ENCODE data around the gene SLC17A2. TPM values are rescaled to one million over a fixed set of nuclear protein-coding genes. Genes with fewer than 3 reads are reported as not detected.

SLC17A2 gene
- polyA plus RNA-seq, 10 donors = not detected

DNA sequence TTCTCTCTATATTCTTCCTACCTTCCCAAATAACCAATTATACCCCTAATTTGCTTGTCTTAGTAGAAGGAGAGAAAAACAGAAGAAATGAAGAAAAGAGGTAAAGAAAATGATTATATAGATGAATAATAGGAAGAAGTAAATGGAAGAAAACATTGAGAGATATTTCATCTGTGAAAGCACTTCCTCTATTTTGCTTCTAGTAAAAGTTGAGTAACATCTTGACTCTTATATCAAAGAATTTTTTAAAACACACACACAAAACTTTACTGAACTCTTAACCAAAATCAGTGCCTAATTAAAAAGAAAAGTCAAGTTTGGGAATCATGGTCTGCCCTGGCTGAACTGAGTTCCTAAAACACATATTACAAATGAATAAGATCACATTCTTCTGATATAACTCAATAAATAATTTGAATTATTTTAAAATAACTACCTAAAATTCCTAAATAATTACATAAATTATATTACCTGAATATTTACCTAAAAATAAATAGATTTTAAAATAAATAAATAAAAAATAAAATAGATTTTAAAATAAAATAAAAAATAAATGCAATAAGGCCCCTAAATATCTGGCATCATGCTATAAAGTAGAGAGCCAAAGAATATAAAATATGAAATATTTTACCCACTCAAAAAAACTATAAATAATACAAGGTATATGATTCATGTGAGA lies 8.8 kb downstream of the SLC17A2 start:
- no peak for DNase-seq

- no peak for DNase-seq
Measured at GRCh38 chr6:25919657-25920056, 10.8 kb downstream of the SLC17A2 start.

DNA sequence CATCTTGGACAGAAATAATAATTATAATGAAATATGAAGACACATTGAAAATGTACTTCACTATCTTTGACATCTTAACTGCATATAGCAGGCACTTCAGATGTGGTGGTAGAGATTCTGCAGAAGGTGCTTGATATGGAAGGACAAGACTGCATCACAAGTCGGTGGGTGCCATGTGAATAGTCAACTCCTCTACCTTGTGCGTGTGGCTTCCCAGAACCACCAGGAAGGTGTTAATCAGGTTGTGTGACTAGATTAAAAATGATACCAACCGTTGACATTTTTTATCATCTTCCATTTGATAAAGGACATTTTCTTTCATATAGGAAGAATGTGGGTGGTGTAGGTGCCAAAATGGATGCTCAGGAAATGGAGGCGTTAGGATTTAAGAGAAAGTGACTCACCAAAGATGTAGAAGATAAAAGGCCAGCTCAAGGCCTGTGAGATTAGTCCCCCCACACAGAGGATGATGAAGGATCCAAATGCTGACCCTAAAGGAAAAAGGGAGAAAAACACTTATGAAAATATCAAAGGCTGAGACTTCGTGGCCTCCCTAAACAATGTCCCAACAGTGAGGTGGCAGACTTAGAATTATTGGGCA lies 12.3 kb downstream of the SLC17A2 start:
- no peak for DNase-seq

- no peak for DNase-seq
Measured at GRCh38 chr6:25916789-25917490, 13.6 kb downstream of the SLC17A2 start.

- no peak for DNase-seq
Measured at GRCh38 chr6:25916330-25916729, 14.2 kb downstream of the SLC17A2 start.

- no peak for DNase-seq
Measured at GRCh38 chr6:25913741-25914140, 16.8 kb downstream of the SLC17A2 start.

GRCh38 chr6:25911351-25911750 lies 19.1 kb downstream of the SLC17A2 start:
- no peak for DNase-seq

DNA sequence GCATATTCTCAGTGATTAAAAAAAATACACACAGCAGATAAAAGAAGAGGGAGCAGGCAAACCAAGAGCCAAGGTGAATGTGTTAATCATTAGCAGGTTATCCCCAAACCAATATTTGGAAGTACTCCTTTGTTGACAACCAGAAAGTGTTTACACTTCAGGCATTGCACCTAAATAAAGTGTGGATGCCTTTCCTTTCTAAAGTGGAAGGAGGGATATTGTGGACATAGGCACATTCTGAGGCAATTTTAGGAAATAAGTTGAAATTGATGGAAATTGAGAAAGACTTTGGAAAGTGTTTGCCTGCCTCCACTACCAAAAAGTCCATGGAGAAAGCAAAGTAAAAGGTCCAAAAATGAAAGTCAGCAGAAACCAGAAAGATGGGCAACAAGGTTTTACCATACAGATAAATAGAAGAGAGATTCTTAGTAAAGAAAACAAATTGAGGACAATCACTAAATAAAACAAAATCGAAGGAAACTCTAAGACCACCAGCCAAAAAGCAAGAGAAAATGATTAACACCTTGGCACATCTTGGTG lies 22.9 kb downstream of the SLC17A2 start:
- DNase-seq = no peak

GRCh38 chr6:25903467-25904099 lies 26.9 kb downstream of the SLC17A2 start:
- DNase-seq = no peak

GRCh38 chr6:25902071-25902470 lies 28.4 kb downstream of the SLC17A2 start:
- DNase-seq = no peak

- DNase-seq = no peak
Measured at GRCh38 chr6:25900843-25901242, 29.6 kb downstream of the SLC17A2 start.

DNA sequence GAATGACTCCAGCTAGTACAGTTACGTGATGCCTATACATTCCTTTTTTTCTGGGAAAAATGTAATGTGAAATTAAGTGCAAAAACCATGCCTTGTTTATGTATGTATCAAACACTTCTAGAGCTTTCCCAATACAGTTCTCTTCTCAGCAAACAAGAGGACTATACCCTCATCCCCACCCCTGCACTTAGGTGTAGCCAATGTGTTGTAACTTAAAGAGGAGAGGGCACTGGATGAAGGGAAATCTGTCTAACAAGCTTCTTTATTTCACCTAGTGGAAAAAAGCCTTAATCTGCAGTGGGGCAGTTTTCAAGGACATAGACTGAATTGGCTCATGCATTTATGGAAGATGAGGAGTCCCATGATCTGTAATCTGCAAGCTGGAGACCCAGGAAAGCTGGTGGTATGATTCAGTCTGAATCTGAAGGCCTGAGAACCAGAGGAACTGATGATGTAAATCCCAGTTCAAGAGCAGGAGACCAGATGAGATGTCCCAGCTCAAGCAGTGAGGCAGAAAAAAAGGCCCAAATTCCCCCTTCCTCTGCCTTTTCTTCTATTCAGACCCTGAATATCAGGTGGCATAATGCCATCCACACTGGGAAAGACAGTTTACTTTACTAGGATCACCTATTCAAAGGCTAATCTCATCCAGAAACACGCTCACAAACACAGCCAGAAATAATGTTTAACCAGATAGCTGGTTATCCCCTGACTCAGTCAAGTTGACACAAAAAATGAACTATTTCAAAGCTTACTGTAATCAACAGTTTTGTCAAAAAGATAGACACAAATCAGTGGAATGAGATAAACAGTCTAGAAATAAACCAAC lies 30.7 kb downstream of the SLC17A2 start:
- no peak for DNase-seq

DNA sequence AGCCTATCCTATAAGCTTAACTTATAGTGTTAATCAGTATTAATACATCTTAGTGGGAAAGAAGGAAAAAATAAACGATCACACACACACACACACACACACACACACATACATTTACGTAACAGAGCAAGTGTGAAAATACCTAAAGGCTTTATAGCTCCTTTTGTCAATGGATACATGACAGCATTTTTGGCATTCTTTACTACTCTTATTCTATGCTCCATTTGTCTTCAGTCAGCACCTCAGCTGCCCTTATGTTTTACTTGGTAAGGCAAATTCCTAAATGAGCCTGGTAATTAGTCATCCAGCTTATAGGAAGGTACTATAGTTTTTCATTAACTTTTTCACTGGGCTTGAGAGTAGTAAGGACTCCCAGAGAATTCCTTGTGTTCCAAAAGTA lies 31.4 kb downstream of the SLC17A2 start:
- DNase-seq = no peak

DNA sequence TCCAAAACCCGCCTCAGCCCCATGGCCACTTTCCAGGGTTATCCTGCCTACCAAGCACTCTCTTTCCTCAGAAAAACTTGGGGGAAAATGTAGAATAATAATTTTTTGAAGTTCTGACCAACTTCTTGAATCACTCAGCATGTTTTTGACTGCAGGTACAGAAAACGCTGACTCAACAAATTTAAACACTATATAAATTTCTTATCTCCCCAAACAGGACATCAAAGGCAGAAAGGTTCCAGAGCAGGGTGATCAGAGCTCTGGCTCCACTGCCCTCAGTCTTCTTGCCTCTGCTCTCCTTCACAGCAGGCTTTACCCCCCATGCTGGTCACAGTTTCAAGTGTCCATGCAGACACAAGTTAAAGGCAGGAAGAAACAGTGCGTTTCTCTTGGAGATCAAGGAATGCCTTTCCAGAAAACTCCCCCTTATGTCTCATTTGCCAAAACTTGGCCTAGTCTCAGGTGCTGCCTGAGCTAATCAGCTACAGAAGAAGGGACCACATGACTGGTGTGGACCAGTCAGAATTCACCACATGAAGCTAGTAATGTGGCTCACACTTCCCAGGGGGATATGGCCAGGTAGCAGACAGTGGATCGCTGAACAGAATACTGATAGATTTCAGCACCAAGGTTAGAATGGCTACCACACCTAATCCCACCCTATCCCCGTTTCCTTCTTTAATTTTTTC lies 32.1 kb downstream of the SLC17A2 start:
- no peak for DNase-seq

GRCh38 chr6:25896252-25896651 lies 34.2 kb downstream of the SLC17A2 start:
- DNase-seq = no peak

GRCh38 chr6:25895771-25896170 lies 34.7 kb downstream of the SLC17A2 start:
- no peak for DNase-seq

- DNase-seq = no peak
Measured at GRCh38 chr6:25893778-25894177, 36.7 kb downstream of the SLC17A2 start.

GRCh38 chr6:25892877-25893276 lies 37.6 kb downstream of the SLC17A2 start:
- DNase-seq = no peak

GRCh38 chr6:25889877-25890853 lies 40.3 kb downstream of the SLC17A2 start:
- DNase-seq = peak; percentile 28 to 57 (median 48)

GRCh38 chr6:25888626-25889025 lies 41.9 kb downstream of the SLC17A2 start:
- no peak for DNase-seq
